A549 (cell line): Measurements from ENCODE around the gene SPAG9.

Experiments used
- CTCF ChIP-seq: fragments of >200 bp; sonication (Bioruptor Twin); formaldehyde crosslinking; IDR thresholded peaks from 3 replicates; pipeline ENCODE4 v1.5.1; 2016
- EP300 ChIP-seq, 2 experiments: fragments of >200 bp; sonication (Bioruptor Twin); formaldehyde crosslinking; IDR thresholded peaks; 2 replicates in 1 of 2; 3 replicates in 1 of 2; pipeline ENCODE4 v1.6.1; 2016 to 2017
- FOSL2 ChIP-seq, 2 experiments: fragments of 450-650 bp in 1 of 2; fragments of >200 bp in 1 of 2; sonication (Bioruptor Twin) in 1 of 2; formaldehyde crosslinking; IDR thresholded peaks; 2 replicates each; pipeline versions ENCODE4 v1.5.0 to v1.6.1; 2016 to 2020; ENCODE audit warnings: mild to moderate bottlenecking in 1 of 2, moderate library complexity in 1 of 2
- POLR2A ChIP-seq: IDR thresholded peaks from 2 replicates; pipeline ENCODE4 v1.6.1; 2012; ENCODE audit warnings: mild to moderate bottlenecking, low read length
- POLR2AphosphoS2 ChIP-seq: conservative IDR thresholded peaks from 2 replicates; pipeline ENCODE4 v1.6.1; 2012; ENCODE audit warnings: low read length, improper control_type of control experiment, inconsistent platforms
- RARB ChIP-seq: fragments of 250-450 bp; sonication (Bioruptor Pico); IDR thresholded peaks from 2 replicates; pipeline ENCODE4 v1.8.0; 2021; ENCODE audit warnings: mild to moderate bottlenecking, moderate library complexity
- ZFP36 ChIP-seq: fragments of 450-650 bp; IDR thresholded peaks from 2 replicates; pipeline ENCODE4 v1.6.1; 2014; ENCODE audit warnings: borderline replicate concordance; ENCODE audit not compliant: partially characterized antibody
- TF ChIP-seq, protein P1 (sequence below): fragments of >200 bp; sonication (Bioruptor Twin); formaldehyde crosslinking; IDR thresholded peaks from 2 replicates; pipeline ENCODE4 v1.6.1; 2016
- TF ChIP-seq, protein P2 (sequence below): fragments of 200-600 bp; sonication (generic); IDR thresholded peaks from 2 replicates; pipeline ENCODE4 v1.6.1; 2016; ENCODE audit warnings: antibody characterized with exemption, mild to moderate bottlenecking, moderate library complexity

- TF ChIP-seq CTCF (no peak), FOSL2 (IDR thresholded peaks at IDR 0.05) (no peak), FOSL2 (CRISPR knock-in tag; IDR thresholded peaks at IDR 0.05) (no peak), POLR2AphosphoS2 (no peak), RARB (no peak), EP300 (IDR thresholded peaks at IDR 0.05) (no peak), POLR2A (no peak), ZFP36 (no peak)
- TF ChIP-seq, protein P1, sequence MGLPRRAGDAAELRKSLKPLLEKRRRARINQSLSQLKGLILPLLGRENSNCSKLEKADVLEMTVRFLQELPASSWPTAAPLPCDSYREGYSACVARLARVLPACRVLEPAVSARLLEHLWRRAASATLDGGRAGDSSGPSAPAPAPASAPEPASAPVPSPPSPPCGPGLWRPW, result no peak
- TF ChIP-seq, protein P2, sequence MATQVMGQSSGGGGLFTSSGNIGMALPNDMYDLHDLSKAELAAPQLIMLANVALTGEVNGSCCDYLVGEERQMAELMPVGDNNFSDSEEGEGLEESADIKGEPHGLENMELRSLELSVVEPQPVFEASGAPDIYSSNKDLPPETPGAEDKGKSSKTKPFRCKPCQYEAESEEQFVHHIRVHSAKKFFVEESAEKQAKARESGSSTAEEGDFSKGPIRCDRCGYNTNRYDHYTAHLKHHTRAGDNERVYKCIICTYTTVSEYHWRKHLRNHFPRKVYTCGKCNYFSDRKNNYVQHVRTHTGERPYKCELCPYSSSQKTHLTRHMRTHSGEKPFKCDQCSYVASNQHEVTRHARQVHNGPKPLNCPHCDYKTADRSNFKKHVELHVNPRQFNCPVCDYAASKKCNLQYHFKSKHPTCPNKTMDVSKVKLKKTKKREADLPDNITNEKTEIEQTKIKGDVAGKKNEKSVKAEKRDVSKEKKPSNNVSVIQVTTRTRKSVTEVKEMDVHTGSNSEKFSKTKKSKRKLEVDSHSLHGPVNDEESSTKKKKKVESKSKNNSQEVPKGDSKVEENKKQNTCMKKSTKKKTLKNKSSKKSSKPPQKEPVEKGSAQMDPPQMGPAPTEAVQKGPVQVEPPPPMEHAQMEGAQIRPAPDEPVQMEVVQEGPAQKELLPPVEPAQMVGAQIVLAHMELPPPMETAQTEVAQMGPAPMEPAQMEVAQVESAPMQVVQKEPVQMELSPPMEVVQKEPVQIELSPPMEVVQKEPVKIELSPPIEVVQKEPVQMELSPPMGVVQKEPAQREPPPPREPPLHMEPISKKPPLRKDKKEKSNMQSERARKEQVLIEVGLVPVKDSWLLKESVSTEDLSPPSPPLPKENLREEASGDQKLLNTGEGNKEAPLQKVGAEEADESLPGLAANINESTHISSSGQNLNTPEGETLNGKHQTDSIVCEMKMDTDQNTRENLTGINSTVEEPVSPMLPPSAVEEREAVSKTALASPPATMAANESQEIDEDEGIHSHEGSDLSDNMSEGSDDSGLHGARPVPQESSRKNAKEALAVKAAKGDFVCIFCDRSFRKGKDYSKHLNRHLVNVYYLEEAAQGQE, result no peak
These were observed 12.9 kb downstream of the SPAG9 start for GRCh38 chr17:51107778-51108177.
